Measurements from ENCODE around the gene ARHGEF7.

ARHGEF7 gene

DNA sequence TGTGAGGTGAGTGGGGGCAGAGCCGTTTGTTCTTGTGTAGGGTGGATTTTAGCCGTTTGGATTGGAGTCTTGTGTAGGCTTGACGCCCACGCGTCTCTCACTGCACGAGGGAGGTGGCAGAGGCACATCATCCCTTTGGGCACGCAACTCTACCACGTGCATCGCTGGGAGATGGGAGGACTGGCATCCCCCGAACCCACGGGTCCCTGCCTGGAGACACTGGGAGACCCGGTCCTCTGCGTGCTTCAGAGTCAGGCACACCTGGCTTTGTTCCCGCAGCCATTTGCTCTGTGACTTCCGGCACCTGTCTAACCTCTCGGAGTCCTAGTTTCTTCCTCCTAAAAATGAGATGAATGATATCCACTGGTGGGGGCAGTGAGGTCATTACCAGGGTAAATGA lies 6.4 kb downstream of the ARHGEF7 start:
- Histone ChIP-seq H3K36me3 (ENCODE audit: insufficient read depth, low read length) (no peaks in the 10 kb centered on the region), H3K9me2 (replicated peaks; ENCODE audit: low read depth, low read length) (no peaks in the 10 kb centered on the region), H3F3A (ENCODE audit: low read depth) (no peaks in the 10 kb centered on the region), H3K79me2 (ENCODE audit: insufficient read depth, low read length) (no peaks in the 10 kb centered on the region), H3K4me1 (ENCODE audit: insufficient read depth, low read length, poor library complexity, severe bottlenecking) (no peaks in the 10 kb centered on the region), H3K4me2 (ENCODE audit: low read depth, low read length, poor library complexity, severe bottlenecking) (no peak overlapping the region), H3K27me3 (ENCODE audit: insufficient read depth, low read length, poor library complexity, severe bottlenecking) (no peaks in the 10 kb centered on the region), H4K20me1 (ENCODE audit: insufficient read depth, low read length, poor library complexity, severe bottlenecking) (no peaks in the 10 kb centered on the region), H2AFZ (ENCODE audit: low read length) (no peak overlapping the region), H3K9me3 (ENCODE audit: insufficient read depth, low read depth, low read length) (no peaks in the 10 kb centered on the region), H3K9ac (ENCODE audit: low read depth, low read length, poor library complexity, severe bottlenecking) (no peak overlapping the region), H3K4me3 (ENCODE audit: low read length, poor library complexity, severe bottlenecking) (no peak overlapping the region)
- no peak for TF ChIP-seq EZH2phosphoT487 (IDR thresholded peaks at IDR 0.05; ENCODE audit: borderline replicate concordance)

- Histone ChIP-seq H3K27me3 (ENCODE audit: insufficient read depth, low read length, poor library complexity, severe bottlenecking) (no peaks in the 10 kb centered on the region), H3K79me2 (ENCODE audit: insufficient read depth, low read length) (no peaks in the 10 kb centered on the region), H3K4me3 (ENCODE audit: low read length, poor library complexity, severe bottlenecking) (no peak overlapping the region), H3K4me1 (ENCODE audit: insufficient read depth, low read length, poor library complexity, severe bottlenecking) (no peaks in the 10 kb centered on the region), H4K20me1 (ENCODE audit: insufficient read depth, low read length, poor library complexity, severe bottlenecking) (no peaks in the 10 kb centered on the region), H3F3A (ENCODE audit: low read depth) (no peaks in the 10 kb centered on the region), H3K36me3 (ENCODE audit: insufficient read depth, low read length) (no peaks in the 10 kb centered on the region), H3K9ac (ENCODE audit: low read depth, low read length, poor library complexity, severe bottlenecking) (no peak overlapping the region), H3K9me3 (ENCODE audit: insufficient read depth, low read depth, low read length) (no peaks in the 10 kb centered on the region), H3K4me2 (ENCODE audit: low read depth, low read length, poor library complexity, severe bottlenecking) (no peak overlapping the region), H2AFZ (ENCODE audit: low read length) (no peak overlapping the region), H3K9me2 (replicated peaks; ENCODE audit: low read depth, low read length) (no peaks in the 10 kb centered on the region)
- TF ChIP-seq, protein P1, sequence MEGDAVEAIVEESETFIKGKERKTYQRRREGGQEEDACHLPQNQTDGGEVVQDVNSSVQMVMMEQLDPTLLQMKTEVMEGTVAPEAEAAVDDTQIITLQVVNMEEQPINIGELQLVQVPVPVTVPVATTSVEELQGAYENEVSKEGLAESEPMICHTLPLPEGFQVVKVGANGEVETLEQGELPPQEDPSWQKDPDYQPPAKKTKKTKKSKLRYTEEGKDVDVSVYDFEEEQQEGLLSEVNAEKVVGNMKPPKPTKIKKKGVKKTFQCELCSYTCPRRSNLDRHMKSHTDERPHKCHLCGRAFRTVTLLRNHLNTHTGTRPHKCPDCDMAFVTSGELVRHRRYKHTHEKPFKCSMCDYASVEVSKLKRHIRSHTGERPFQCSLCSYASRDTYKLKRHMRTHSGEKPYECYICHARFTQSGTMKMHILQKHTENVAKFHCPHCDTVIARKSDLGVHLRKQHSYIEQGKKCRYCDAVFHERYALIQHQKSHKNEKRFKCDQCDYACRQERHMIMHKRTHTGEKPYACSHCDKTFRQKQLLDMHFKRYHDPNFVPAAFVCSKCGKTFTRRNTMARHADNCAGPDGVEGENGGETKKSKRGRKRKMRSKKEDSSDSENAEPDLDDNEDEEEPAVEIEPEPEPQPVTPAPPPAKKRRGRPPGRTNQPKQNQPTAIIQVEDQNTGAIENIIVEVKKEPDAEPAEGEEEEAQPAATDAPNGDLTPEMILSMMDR (conservative IDR thresholded peaks at IDR 0.05; ENCODE audit: low read length), result no peak
- TF ChIP-seq EZH2phosphoT487 (IDR thresholded peaks at IDR 0.05; ENCODE audit: borderline replicate concordance), result no peak
Measured at GRCh38 chr13:111122056-111122455, 6.9 kb downstream of the ARHGEF7 start.

DNA sequence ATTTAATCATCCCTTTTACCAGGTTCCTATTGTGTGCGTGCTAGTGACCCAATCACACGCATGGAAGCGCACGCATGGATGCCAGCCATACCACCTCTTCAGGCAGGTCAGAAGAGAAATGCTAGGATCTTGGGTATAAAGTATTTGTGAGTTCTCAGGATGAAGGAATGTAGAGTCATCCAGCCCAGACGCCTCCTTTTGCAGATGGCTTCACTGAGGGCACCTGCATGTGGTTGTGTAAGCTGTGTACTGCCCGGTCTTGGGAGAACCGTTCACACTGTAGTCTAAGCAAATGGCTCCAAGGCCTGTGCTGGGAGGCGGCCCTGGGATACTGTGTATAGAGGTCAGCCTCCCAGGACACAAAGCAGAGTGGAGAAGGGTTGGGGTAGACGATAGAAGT lies 7.5 kb downstream of the ARHGEF7 start:
- H3K79me2 ChIP-seq (ENCODE audit: insufficient read depth, low read length), result no peaks in the 10 kb centered on the region
- no peaks in the 10 kb centered on the region for H3K36me3 ChIP-seq (ENCODE audit: insufficient read depth, low read length)
- H3K9ac ChIP-seq (ENCODE audit: low read depth, low read length, poor library complexity, severe bottlenecking), result no peak overlapping the region
- H3K27me3 ChIP-seq (ENCODE audit: insufficient read depth, low read length, poor library complexity, severe bottlenecking), result no peaks in the 10 kb centered on the region
- no peak for TF ChIP-seq EZH2phosphoT487 (IDR thresholded peaks at IDR 0.05; ENCODE audit: borderline replicate concordance)
- TF ChIP-seq, protein P1 (conservative IDR thresholded peaks at IDR 0.05; ENCODE audit: low read length), result no peak
- H3F3A ChIP-seq (ENCODE audit: low read depth), result no peaks in the 10 kb centered on the region
- H3K4me3 ChIP-seq (ENCODE audit: low read length, poor library complexity, severe bottlenecking), result no peak overlapping the region
- H3K4me1 ChIP-seq (ENCODE audit: insufficient read depth, low read length, poor library complexity, severe bottlenecking), result no peaks in the 10 kb centered on the region
- H2AFZ ChIP-seq (ENCODE audit: low read length), result no peak overlapping the region
- H3K4me2 ChIP-seq (ENCODE audit: low read depth, low read length, poor library complexity, severe bottlenecking), result no peak overlapping the region
- H4K20me1 ChIP-seq (ENCODE audit: insufficient read depth, low read length, poor library complexity, severe bottlenecking), result no peaks in the 10 kb centered on the region
- no peaks in the 10 kb centered on the region for H3K9me2 ChIP-seq (replicated peaks; ENCODE audit: low read depth, low read length)
- H3K9me3 ChIP-seq (ENCODE audit: insufficient read depth, low read depth, low read length), result no peaks in the 10 kb centered on the region

- H3K79me2 ChIP-seq (ENCODE audit: insufficient read depth, low read length), result no peaks in the 10 kb centered on the region
Measured at GRCh38 chr13:111123221-111123620, 8.1 kb downstream of the ARHGEF7 start.

More at GRCh38 chr13:111123221-111123620, 8.1 kb downstream of the ARHGEF7 start:
- Histone ChIP-seq H3K4me3 (ENCODE audit: low read length, poor library complexity, severe bottlenecking) (no peak overlapping the region), H3F3A (ENCODE audit: low read depth) (no peaks in the 10 kb centered on the region), H4K20me1 (ENCODE audit: insufficient read depth, low read length, poor library complexity, severe bottlenecking) (no peaks in the 10 kb centered on the region), H3K4me2 (ENCODE audit: low read depth, low read length, poor library complexity, severe bottlenecking) (no peak overlapping the region), H3K9me3 (ENCODE audit: insufficient read depth, low read depth, low read length) (no peaks in the 10 kb centered on the region), H3K4me1 (ENCODE audit: insufficient read depth, low read length, poor library complexity, severe bottlenecking) (no peaks in the 10 kb centered on the region), H3K9ac (ENCODE audit: low read depth, low read length, poor library complexity, severe bottlenecking) (no peak overlapping the region), H3K9me2 (replicated peaks; ENCODE audit: low read depth, low read length) (no peaks in the 10 kb centered on the region), H3K36me3 (ENCODE audit: insufficient read depth, low read length) (no peaks in the 10 kb centered on the region), H2AFZ (ENCODE audit: low read length) (no peak overlapping the region), H3K27me3 (ENCODE audit: insufficient read depth, low read length, poor library complexity, severe bottlenecking) (no peaks in the 10 kb centered on the region)
- TF ChIP-seq EZH2phosphoT487 (IDR thresholded peaks at IDR 0.05; ENCODE audit: borderline replicate concordance), result no peak
- TF ChIP-seq, protein P1 (conservative IDR thresholded peaks at IDR 0.05; ENCODE audit: low read length), result no peak
